RKO (cell line): ENCODE measurements around the gene YKT6.
"Not testable (repeated sequence)": the region's sequence is repeated elsewhere in the genome, so short reads cannot be mapped to it uniquely, and the experiment has no call there.

Experiments
- DNase-seq: peaks from one replicate; pipeline ENCODE4 v3.0.0-alpha.2; 2016; ENCODE audit warnings: low spot score

Gene YKT6

GRCh38 chr7:44172803-44173424 is 27.9 kb upstream of the YKT6 start:
- peak; percentile 24 for DNase-seq

GRCh38 chr7:44173911-44174693 is 26.7 kb upstream of the YKT6 start:
- no peak for DNase-seq

- not testable (repeated sequence) for DNase-seq
Observed at GRCh38 chr7:44174694-44174948, 26.2 kb upstream of the YKT6 start.

DNA sequence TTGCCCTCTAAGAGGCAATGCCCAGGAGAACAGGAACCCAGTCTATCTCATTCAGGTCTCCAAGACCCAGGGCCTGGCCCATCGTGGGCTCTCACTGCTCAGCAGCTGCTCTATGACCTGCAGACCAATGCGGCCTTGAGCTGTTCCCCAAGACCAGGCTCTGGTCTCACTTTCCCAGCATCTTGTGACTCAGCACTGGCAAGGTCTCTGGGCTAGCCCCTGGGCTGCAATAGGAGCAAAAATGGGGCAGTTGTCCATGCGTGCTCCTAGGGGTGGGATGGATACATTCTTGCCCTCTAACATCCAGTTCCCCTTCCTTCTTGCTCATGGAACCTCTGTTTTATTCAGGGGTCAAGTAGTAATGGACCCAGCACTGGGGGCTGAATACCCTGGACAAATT is 25.0 kb upstream of the YKT6 start:
- no peak for DNase-seq

DNA sequence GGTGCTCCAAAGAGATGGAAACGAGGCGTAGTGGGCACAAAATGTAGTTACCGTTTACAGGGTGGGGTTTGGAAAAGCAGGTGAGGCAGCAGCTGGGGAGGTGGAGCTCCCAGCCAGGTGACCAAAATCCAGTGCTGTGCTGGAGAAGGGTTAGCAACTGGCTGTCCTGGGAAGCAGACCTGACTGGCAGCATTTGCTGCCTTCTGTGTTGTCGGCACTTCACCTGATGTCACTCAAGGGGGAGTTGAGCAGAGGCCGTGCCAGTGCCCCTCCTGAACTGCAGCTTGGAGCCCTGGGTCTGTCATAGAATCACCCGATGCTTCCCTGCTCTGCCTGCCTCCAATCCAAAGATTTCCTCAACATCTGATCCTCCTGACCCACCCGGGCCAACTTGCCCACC is 24.3 kb upstream of the YKT6 start:
- DNase-seq: no peak

DNA sequence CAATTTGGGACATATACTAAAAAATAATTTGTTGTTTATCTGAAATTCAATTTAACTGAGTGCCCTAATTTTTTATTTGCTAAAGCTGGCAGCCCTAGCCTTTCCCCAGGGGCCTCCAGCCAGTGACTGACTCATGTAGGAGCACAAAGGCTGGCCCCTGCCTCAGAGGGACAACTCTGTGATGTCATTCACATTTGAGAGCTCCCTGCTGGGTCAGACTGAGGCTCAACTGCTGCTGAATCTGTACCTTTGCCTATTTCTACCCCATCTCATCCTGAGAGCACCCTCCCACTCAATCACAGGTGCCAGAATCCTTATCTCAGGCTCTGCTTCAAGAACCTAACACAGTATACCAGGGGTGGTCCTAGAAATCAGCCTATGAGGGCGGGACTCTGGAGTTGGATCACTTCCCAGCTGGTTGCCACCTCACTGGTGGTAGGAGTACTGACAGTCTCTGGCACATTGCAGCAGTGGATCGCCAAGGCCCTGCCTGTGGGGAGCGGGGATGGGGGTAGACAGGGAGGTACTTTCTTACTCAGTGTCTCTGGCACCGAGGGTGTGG is 23.1 kb upstream of the YKT6 start:
- no peak for DNase-seq

- DNase-seq: no peak
Observed at GRCh38 chr7:44180631-44181030, 20.1 kb upstream of the YKT6 start.

DNA sequence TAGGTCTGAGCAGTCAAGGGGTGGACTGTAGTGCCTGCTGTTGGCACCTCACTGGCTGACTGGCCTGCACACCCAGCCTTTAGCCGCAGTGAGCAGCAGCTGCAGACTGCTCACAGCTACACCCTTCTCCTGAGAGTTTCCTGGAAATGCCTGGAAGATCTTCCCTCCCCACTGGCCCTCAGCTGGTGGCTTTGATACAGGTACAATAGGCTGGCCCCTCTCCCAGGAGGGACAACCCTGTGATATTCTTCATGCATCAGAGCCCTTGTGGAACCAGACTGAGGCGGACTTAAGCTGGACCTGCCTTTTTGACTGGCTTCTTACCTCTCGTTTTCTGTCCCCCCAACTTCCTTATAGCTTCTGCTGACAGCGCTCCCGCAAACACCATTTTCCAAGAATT is 18.0 kb upstream of the YKT6 start:
- no peak for DNase-seq

DNA sequence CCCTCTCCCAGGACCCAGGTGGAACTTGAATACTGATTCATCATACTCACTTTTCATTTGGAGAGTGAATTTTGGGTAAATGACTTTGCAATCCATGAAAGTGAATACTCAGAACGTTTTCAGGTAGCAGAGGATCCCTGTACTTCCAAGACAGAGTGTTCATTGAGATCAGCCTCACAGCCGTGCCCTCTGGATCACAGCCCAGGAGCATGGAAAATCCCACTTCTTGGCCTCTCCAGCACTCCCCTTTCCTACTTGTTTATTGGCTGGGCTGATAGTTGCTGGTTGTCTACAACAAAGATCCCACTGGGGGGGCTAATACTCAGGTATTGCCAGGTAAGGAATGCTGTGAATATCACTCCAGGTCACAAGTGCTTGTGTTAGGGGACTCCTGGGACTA is 17.4 kb upstream of the YKT6 start:
- DNase-seq: no peak

GRCh38 chr7:44184206-44184872 is 16.4 kb upstream of the YKT6 start:
- peak; percentile 80 for DNase-seq

DNA sequence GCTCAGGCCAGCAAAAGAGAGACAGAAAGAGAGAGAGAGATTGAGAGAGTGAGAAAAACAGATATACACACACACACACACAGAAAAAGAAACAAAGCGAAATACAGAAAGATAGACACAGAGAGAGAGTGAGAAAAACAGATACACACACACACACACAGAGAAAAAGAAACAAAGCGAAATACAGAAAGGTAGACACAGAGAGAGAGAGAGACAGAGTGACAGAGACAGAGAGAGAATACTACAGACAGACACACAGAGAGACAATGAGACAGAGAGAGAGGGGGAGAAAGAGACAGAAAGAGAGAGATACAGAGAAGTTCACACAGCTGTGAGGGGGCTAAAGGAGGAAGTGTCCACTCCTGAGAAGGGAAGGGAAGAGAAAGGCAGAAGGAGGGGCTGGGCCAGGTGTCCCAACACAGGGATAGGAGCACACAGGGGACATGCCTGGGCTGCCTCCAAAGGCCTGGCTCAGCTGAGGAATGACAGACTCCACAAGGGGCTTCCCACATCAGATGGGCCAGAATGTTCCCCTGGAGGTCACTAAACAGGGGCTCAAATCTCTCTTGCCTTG is 15.8 kb upstream of the YKT6 start:
- no peak for DNase-seq

DNA sequence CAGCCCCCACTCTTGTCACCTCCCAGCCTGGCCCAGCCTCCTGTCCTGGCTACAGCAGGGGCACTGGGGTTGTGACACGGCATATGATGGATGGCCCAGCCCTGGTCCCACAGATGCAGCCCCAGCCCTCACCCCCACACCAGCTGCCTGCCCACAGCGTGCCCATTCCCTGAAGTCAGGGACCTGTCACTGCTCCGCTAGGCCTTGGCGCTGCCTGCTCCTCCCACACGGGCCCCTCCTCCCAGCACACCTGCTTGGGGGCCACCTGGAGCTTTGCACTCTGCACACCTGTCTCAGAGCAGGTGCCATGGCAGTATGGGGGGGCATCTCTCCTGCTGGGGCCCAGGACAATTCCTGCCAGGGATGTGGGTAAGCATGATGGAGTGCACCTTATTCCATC is 15.0 kb upstream of the YKT6 start:
- DNase-seq: no peak

GRCh38 chr7:44186736-44187135 is 14.0 kb upstream of the YKT6 start:
- DNase-seq: no peak

DNA sequence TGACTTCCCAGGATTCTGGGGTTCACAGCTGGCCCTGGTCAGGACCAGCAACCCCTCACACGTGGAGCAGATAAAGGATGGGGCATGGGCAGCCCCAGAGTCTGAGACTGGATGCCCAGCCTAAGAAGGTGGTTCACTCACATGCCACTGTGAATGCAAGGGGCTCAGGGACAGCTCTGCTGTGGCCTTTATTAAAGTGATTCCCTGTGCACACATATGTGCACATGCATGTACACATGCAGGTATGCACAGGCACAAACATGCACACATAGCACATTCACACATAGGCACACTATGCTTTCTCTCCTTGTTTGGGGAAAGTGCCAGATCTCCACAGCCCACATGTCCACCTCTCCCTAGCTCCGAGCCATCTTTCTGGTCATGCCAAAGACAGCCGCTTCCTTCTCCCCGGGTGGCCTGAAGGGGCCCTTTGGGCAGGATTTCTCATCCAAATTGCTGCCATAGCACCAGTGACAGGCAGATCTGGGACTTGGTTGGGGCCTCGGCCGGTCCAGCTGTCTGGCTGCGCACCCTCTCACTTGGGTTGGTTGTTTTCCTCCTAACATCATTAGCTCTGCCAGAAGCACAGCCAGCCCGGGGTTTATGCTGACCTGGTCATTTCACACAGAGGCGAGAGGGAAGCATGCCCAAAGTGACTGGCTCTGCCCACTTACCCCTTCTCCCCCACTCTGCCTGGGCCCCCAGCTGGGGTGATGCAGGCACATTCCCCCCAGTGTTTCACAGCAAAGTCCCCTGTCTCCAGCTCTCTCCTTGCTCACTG is 13.0 kb upstream of the YKT6 start:
- DNase-seq: no peak

DNA sequence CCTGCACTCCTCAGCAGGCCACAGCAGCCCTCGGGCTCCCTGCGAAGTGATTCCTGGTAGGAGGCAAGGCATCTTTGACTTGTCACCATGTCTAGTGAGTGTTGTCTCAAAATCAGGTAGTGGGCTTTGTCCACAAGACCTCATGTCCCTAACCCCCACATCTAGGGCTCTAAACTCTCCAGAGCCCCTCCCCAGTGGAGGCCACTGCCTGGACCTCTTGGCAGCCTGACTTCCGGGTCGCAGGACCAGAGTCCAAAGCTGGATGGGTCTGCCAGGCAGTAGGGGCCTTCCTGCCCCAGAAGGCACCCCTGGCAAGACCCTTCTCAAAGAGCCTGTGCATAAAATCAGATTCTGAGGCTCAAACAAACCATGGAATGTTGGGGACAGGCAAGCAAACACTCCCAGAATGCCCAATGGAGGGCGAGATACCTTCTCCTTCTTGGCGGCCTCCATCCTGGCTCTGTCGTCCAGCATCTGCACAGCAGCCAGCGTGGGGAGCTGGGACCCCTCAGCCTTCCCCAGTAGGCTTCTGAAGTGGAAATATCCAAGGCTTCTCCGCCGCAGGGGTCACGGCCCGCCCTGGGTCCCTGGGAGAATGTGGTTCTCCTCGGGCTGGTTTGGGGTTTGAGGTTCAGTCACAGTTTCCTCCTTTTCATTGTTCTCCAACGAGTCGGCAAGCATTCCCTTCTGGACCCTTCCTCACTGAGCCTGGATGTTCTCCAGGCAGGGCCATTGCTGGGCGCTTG is 12.1 kb upstream of the YKT6 start:
- DNase-seq: no peak

GRCh38 chr7:44189286-44189992 is 11.3 kb upstream of the YKT6 start, which contains the start of gene GCK:
Gene GCK (minus strand): TSS chr7:44189439. CDS start chr7:44188953, 486 bp downstream.
- no peak for DNase-seq

DNA sequence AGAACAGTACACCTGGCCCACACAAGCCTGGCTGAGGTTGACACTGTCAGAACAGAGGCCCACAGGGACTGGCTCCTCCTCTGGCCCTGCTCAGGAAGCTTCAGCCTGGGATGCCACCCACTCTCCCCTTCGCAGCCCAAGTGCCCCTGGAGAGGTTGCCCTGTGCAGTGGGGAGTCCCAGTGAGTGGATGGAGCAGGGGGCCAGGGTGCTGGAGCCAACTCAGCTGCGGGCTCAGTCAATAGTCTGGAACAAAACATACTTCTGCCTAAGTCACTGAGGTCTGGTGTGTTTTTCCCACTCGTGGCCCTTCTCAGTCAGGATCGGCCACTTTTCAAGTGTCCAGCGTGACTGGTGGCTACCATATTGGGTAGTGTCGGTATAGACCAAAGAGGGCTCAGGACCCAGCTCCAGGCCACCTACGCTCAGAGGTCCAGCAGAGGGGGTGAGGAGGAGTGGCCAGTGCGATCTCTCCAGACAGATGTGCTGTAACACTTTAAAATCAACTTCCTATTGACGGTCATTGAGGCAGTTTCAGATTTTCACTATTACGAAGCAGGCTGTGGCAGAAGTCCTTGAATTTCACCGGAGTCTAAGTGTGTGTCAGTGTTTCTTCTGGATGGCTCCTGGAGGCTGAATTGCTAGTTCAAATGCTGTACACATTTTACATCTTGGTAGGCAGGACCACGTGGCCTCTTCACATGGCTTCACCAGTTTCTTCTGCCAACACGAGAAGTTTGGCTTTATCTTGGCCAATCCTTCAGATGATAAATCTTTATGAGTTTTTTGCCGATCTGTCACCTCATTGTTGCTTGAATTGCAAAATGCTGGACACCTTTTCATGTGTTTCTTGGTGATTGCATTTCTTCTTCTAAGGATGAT is 10.5 kb upstream of the YKT6 start:
- no peak for DNase-seq

DNA sequence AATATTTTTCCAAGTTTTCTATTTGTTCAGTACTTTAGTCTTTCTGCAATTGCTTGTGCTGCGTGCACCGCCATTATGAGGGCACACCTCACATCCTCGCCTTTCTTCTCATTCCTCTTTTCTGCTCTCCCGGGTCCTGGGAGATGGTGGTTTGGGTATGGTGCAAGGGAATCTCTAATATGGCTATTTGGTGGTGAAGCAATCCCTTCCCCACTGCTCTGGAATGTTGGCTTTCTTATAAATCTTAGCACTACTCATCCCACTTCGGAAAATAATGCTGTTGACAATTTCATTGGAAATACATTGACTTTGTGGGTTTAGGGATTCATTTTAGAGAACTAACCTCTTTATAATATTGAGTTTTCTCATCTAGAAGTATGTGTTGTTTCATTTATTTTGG is 9.6 kb upstream of the YKT6 start:
- no peak for DNase-seq

- DNase-seq: no peak
Observed at GRCh38 chr7:44193011-44193802, 7.6 kb upstream of the YKT6 start.
